ENCODE measurements around the gene NOL11.

GRCh38 chr17:67682196-67682595 is 35.5 kb upstream of the NOL11 start:
- TF ChIP-seq, protein P1, sequence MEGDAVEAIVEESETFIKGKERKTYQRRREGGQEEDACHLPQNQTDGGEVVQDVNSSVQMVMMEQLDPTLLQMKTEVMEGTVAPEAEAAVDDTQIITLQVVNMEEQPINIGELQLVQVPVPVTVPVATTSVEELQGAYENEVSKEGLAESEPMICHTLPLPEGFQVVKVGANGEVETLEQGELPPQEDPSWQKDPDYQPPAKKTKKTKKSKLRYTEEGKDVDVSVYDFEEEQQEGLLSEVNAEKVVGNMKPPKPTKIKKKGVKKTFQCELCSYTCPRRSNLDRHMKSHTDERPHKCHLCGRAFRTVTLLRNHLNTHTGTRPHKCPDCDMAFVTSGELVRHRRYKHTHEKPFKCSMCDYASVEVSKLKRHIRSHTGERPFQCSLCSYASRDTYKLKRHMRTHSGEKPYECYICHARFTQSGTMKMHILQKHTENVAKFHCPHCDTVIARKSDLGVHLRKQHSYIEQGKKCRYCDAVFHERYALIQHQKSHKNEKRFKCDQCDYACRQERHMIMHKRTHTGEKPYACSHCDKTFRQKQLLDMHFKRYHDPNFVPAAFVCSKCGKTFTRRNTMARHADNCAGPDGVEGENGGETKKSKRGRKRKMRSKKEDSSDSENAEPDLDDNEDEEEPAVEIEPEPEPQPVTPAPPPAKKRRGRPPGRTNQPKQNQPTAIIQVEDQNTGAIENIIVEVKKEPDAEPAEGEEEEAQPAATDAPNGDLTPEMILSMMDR (IDR thresholded peaks at IDR 0.05; ENCODE audit: insufficient read depth, low read length, poor library complexity, severe bottlenecking): no peak
- no peak for TF ChIP-seq EZH2phosphoT487 (conservative IDR thresholded peaks at IDR 0.05; ENCODE audit: low read length)

All from SU-DHL-6 (cell line).